Frontal cortex (tissue), 1 donor: Measurements from ENCODE around the gene XNDC1N. TPM values are rescaled to one million over a fixed set of nuclear protein-coding genes. Genes with fewer than 3 reads are reported as not detected.

ENCODE experiments used
- total RNA-seq: library from RNA; depleted of rRNA; stranded (reverse); fragments of >200 nt; gene quantifications from one replicate; pipeline ENCODE4 v1.2.3, GENCODE V29; 2014

XNDC1N gene
- total RNA-seq, 1 donor from 2014 or later, result 4.9 TPM

Other genes with a start within 250 kb of the XNDC1N start
- not detected for gene DEFB108B, start 95.4 kb downstream of the XNDC1N start, total RNA-seq
- gene DEFB131B, start 50.1 kb downstream of the XNDC1N start, total RNA-seq, result not detected
- gene RNF121, start 452 bp upstream of the XNDC1N start, total RNA-seq, result 17.9 TPM
- 1.6 TPM for gene IL18BP, start 70.3 kb upstream of the XNDC1N start, total RNA-seq
- 110 TPM for gene NUMA1, start 151.9 kb upstream of the XNDC1N start, total RNA-seq
- 6.5 TPM for gene LRRC51, start 152.3 kb upstream of the XNDC1N start, total RNA-seq
- gene LAMTOR1, start 174.7 kb upstream of the XNDC1N start, total RNA-seq, result 44.4 TPM
- gene TOMT, start 177.3 kb upstream of the XNDC1N start, total RNA-seq, result not detected
- gene ANAPC15, start 184.1 kb upstream of the XNDC1N start, total RNA-seq, result 17.5 TPM
- not detected for gene FOLR3, start 207.1 kb upstream of the XNDC1N start, total RNA-seq